GM18511 (cell line): ENCODE measurements around the gene BCOR.

Source experiments
- ATAC-seq: cut with Tn5 transposase; IDR thresholded peaks from one replicate; pipeline ENCODE4 v1.9.1; 2021; ENCODE audit warnings: mild to moderate bottlenecking, moderate library complexity; ENCODE audit not compliant: unreplicated experiment

The BCOR gene

DNA sequence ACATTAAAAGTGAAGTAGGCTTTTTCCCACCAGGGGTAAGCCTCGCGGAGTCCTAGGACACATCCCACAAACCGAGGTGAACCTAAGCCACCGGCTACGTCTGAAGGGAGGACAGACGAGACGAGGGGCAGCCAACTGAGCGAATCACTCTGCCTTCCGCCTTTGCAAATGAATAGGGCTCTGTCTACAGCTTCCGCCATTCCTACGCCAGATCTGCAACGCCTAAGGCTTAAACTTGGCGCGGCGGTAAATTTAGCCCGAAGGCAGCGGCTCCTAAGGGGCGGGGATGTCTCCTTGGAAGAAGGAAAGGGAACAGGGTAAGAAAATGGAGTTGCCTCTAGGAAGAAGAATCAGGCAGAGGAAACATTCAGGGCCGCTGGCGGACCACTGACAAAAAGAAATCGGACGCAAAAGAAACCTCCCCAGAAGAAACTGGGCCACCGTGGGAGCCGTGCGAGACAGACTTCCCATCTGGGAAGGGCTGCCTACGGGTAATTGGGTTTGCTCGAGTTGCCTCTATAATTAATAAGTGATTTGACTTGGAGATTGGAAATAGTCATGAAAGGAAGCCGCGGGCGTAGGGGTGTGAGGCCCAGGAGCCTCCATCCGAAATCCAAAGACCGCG lies 90.5 kb downstream of the BCOR start:
- ATAC-seq = no peak

DNA sequence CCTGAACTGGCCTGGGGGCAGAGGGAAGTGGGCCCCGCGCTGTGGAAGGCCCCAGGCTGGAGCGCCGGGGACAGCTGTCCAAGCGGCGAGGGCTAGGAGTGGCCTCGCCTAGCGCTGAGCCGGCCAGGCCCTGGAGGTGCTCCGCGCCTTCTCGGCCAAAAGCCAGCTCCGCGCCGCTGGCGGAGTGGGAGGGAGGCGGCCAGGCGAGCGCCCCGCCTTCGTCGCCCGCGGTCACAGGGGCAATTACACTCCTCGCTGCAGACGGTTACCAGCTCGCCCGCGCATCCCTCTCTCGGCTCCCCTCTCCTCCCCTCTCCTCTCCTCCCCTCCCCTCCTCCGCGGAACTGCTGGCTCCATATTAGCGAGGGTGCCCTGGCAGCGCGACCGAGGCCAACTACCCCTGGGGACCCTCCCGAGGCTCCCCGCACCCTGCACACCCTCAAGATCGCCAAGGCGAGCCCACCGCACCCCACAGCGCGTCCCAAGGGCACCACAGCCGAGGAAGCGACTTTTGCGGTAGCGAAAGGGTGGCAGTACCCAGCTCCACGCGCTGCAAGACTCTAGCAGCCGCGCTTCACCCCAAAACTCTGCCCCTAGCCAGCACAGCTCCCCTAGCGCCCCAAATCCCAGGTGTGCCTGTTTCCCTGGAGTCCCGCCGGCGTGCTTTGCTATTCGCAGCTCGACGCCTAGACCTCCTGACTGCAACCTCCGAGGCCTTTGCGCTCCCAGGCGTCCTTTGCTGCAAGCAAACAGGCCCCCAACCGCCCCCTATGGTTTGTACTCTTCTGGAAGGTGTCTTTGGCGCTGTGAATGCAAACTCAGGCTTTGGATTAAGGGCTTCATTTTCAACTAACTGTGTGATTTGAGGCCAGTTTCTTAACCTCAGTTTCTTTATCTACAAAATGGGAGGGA lies 91.4 kb downstream of the BCOR start:
- ATAC-seq = no peak

DNA sequence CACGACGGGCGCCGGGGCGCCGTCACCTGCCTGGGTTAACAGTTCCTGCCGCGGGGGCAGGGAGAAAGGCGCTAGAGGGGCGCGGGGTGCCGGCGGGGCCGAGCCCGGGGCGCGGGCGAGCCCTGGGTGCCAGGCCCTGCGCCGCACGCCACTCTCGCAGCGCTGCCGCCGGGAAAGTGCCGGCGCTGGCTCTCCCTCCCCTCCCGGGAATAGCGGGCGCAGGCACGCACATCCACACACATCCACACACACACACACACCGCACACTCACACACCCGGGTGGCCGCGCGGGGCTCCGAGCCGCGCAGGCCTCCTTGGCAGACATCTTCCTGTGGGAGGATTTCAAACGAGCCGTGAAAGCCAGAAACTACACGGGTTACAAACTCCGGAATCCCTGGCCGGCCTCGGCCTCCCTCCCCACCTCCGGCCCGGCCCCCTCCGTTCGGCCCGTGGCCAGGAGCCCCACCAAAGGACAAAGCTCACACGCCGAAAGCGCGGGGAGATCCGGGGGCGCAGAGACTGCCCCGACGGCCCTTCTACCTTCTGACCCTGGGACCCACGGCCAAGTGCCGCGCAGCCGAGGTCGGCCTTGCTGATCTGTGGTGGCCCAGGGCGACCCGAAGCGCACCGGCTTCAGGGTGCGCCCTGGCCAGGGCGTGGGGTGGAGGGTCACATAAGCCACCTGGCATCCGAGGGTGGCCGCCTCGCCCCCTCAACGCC lies 92.3 kb downstream of the BCOR start:
- no peak for ATAC-seq

DNA sequence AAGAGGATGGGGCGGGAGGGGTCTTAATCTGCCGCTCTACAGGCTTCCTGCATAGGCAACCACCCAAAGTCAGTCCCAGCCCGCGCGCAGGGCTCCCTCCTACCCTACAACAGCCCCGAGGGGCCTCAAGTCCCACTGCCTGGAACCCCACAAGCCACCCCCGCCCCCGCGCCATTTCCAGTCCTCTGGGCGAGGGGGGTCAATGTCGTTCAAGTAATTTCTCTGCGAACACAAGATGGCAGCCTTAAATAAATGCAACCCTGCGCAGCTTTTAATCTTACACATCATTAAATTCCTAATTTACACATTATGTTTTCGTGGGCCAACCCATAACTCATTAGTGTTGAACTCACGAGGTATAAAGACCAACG lies 92.9 kb downstream of the BCOR start:
- no peak for ATAC-seq

DNA sequence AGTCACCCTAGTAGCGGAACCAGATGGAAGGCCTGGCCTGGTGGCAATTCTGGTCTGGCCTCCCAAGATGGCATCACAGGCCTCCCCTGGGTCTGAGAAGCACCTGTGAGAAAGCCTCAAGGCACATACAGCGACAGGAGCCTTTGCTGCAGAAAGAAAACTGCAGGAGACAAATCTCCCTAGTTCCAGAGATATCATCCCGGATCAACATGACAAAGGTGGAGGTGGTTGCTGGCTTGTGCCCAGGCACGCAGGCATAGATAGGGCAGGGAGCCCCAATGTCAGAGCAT lies 93.6 kb downstream of the BCOR start:
- no peak for ATAC-seq

DNA sequence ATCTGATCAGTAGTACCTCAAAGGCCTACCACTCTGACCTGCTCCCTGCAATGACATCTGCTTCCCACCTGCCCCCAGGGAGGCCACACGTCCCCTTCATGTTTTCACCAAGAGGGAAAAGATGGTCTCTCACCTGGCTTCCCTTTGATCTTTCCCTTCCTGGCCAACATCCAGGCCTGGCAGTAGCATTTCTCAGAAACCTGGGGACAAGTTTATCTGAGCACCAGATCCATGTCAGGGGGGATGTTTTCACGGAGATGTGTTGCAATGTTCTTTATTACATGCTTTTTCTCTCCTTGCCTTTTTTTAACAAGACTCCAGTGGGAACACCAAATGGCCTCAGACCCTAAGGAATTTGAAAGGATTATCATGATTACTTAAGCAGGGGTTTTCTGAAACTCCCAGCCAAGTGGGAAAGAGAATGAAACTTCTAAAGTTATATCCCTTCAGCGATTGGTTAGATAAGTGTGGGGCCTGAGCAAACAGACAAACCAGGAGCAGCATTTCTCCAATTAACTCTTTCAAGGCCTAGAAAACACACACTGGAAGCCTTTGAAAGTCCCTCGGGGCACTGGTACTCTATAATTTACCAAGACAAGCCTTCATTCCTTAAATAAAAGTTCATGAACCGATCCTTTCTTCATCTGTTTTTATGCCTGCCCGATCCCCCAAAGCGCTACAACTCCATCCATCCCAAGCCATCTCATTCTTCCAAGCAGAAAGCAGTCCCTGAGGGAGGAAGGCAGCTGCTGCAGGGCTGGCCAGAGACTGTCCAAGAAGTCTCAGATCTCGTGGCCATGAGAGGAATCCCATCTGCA lies 94.1 kb downstream of the BCOR start:
- ATAC-seq = no peak

DNA sequence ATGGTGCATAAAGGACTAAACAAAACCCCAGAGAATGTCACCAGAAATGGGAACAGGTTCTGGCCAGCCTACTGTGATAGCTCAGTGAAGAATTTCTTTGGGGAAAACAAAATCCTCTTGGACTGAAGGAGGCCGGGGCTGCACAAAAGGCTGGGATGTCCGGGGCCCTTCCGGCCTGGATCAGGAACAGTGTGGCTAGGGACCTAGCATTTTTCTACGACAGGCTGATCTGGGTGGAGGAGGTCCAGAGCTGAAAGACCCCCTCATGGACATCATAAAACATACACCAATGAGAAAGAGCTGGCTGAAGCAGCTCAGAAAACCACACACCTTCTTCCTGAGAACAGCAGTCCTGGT lies 94.7 kb downstream of the BCOR start:
- no peak for ATAC-seq
